Stimulated activated naive CD4-positive, alpha-beta T cell treated with Interleukin-2 at 50 U/mL for 16 hours (primary cell): ENCODE data around the gene FKRP.

Experiments
- DNase-seq: peaks from one replicate; lab custom pipeline; 2025; lab: John Stamatoyannopoulos, UW

The FKRP gene

DNA sequence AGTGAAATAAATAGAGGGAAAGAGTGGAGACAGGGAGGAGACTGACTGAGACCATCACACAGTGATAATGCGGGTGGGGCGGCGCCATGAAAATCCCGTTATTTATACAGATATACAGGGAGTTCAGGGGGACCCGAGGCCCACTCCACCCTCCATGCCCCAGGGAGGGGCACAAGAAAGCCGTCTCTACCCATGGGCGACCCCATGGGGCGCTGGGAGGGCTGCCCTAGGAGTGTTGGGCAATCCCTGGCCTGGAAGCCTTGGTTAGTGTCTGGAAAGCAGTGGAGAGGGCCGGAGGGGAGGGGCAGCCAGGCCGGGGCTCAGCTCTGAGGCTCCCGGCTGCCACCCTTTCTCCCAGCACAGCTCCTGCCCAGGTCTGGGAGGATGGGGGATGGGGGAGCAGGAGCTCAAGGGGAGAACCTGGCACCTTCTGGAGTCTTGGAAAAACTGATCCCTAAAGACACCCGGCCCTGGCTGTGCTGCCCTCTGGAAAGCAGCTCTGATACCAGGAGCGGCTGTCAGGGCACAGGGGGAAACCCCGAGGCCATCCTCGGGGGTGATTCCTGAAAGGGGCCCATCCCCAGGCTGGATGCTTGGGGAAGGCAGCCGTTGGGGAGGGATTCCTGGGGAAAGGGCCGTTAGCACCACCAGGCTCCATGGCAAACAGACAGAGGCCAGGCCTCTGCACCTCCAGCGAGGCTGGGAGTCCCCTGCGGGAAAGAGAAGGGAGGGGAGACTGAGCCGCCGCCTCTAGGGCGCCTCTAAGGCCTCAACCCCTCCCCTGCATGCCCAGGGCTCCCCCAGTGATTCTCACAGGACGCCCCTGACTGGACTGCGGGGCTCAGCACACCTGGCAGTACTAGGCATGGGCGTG, 26.0 kb upstream of the FKRP start:
- no peak for DNase-seq

DNA sequence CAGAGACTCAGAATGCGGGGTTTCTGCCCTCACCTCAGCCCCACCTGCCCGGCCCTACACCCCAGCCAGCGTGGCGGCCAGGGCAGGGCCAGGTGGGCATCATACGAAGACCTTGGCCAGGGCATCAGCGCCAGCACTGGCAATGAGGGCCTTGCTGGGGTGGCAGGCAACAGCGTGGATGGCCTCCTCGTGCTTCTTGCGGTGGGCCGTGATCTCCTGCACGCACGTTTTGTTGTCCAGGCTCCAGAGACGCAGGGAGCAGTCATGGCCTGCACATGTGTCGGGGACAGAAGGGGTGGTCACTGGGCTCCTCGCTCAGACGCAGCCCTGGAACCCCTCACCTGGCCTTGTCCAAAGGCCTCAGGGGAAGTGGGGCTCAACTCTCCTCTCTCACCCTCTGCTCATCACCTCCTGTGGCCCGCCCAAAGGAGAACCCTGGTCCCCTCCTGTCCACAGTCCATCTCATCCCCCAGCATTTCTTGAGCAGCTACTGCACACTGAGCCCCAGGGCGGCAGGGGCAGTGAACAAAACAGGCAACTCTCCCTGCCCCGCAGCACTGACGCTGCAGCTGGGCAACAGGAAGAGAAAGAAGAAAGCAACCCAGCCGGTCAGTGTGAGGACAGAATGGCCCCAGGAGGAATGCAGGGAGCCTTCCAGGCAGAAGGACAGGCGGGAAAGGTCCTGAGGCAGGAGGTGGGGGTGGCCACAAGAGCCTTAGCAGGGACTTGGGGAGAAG, 25.2 kb upstream of the FKRP start:
- no peak for DNase-seq

DNA sequence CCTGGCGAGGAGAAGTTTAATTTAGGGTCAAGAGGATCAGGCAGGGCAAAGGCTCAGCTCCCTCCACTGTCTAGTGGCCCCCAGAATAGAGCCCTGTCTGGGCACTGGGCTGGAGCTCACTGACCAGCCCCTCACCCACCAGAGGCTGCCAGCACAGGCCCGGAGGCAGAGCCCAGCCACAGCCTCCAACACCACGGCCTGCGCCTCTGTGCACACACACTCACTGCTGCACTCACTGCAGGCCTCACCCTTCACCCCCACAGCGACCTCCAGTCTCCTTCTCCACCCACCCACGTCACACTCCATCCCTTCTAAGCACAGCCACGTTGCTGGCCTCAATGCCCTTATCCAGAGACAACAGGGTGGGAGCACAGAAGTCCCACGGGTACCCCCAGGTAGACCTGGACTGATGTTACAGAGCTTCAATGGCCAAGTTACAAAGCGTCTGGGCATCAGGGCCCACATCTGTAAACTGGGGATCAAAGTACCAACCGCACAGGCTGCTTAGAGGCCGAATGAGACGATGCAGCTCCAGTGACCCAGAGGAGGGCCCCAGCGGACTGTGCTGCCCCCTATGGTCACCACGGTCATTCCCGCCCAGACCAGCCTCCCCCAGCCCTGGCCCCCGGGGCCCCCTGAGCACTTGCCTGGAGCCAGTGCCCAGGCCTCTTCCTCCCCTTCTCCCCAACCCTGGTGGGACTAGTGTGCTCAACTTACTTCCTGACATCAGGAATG, 24.4 kb upstream of the FKRP start:
- no peak for DNase-seq

DNA sequence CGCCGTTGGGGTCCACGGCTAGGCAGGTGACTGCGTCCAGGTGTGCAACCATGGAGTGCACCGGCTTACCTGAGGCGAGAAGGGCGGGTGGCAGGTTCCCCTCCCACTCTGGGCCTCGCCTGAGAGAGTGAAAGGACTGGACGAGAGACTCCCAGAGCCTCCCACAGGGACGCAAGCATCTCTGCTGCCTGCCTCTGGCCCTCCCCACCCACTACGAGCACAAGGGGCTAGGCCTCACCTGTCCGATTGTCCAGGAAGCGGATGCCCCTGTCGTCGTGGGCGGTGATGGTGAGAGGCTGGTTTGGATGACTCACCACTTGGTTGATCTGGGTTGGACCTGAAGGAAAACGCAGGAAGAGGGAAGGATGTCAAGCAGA, 23.9 kb upstream of the FKRP start:
- no peak for DNase-seq

DNA sequence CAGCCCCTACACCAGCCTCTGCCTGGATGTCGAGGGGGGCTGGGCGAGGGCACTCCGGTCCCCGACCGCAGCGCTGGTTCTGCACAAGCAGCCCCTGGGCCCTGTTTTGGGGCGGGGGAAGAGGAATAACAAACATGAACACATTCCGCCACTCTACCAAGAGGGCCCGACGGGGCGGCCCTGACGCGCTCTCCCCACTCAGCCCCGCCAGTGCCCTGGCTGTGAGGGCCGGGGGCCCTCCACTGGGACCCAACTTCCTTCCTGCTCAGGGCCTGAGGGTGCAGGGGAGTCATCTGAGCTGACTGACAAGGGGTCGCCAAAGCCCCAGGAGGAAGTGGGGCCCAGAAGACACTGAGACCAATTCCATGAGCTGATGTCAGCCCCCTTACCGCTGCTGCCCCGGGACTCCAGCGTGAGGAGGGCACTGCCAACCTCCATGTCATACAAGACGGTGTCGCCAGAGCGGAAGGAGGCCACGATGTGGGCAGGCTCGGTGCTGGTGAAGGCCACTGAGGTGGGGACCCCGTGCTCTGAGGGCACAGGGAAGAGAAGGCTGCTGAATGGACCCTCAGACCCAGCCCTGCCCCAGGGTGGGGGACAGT, 23.3 kb upstream of the FKRP start:
- DNase-seq, result no peak

DNA sequence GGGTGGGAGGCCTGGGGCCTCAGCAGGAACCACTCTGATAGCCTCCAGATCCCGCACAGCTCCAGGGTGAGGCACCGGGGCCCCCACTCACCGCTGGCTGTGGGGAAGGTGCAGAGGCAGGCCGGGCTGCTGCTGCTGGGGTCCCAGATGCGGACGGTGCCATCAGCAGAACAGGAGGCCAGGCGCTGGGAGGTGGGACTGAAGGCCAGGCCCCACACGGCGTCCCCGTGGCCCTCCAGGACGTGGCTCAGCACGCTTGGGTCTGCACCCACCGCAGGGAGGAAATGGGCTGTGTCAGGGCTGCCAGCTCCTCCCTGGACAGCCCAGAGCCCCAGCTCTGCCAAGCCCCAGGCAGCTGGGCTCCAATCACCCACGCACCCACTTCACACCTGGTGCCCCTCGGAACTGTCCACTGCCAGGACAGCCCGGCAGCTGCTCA, 22.8 kb upstream of the FKRP start:
- DNase-seq, result no peak

DNA sequence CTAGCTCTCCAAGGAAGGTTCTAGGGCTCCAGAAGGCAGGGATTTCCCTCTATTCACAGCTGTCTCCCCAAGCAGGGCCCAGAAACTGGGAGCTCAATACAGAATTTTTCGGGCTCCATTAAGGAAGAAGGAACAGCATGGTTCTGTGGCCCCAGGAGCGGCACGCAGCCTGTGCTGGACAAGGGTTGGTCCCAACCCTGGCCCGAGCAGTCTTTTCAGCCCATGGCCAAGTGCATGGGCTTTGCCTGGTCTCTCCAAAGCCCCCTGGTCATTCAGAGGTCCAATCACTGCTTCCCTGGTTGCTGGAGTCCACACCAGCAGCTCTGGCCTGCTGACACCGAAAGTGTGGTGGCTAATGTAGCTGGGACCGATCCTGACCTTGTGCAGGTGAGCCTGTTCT, 22.4 kb upstream of the FKRP start:
- DNase-seq, result no peak

DNA sequence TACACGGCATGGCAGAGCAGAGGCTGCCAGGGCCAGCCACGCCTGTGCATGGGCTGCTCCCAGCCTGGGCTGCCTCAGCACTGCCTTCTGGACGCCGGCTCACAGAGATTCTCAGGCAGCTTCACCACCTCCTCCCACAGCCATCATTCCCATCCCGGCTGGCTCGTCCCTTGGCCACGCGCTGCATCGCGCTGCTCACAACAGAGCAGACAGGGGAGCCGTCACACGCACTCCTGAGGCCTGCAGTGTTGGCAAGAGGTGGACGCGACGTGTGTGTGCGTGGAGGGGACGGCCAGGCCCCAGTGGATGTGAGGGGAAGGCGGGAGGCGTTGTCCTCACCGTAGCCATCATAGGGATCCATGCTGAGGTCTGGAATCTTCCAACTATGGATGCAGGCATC, 21.4 kb upstream of the FKRP start:
- no peak for DNase-seq

DNA sequence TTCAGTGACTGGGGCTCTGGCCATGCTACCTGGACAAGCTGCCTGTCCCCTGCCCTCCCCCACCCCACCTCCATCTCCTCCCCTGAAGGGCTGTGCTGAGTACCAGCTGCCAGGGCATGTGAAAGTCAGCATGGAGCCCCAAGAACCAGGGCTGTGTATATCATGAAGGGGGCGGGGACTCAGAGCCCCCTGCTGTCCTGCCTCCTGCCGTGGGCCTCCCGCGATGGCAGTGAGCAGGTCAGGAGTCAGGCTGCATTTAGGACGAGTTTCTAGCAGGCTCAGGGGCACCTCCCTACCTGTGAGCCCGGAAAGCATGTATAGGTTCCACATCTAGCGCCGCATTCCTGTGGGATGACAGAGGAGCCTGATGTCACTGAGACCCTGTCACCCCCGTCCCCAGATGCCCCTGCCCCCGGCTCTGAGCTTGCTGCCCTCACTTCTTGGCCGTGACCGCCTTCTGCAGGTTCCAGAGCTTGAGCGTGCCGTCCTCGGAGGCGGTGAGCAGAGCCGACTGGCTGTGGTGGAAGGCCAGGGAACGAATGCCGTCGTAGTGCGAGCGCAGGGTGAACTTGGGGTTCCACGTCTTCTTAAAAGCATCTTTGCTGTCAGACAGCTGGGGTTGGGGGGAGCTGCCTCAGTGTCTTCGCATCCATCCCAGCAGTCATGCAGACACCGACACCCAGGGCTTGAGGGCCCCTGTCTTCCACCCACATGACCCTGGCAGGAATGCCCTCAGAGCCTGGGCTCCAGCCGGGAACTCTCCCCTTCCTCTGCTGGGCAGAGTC, 20.6 kb upstream of the FKRP start:
- no peak for DNase-seq

DNA sequence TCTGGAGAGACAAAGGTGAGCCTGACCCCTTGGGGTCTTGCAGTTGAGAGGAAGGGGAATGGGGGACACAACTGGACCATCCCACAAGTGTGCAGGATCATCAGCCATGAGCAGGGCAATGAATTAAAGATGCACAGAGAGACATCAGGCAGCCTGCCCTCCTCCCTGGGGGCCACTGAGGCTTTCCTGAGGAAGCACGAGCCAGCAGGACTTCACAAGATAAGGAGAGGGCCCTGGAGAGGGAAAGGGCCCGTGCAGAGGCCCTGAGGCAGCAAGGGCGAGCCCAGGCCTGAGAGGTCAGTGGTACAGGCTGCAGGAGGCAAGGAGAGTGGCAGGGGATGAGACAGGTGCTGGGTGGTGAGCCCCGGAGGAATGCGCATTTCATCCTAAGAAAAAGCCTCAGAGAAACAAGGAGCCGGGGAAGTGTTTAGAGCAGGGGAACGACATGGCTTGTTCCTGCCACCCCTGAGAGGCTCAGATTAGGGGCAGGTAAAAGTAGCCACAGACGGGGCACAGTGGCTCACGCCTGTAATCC, 19.9 kb upstream of the FKRP start:
- no peak for DNase-seq

DNA sequence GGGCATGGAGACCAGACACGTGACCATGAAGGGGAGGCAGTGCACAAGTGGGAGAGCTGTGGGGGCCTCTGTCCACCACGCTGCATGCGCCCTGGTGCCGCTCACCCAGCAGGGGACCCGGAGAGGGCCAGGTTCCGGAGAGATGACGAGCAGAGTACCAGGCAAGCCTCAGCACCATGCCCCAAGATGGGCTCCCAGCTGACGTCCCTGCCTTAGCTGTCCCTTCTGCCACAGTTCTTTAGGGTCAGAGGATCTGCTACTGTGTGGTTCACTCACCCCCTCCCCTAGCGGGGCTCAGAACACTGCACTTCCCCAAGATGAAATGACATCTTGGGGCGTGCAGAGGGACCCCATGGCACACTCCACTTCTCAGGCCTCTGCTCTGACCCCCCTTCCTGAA, 19.3 kb upstream of the FKRP start:
- DNase-seq, result no peak

DNA sequence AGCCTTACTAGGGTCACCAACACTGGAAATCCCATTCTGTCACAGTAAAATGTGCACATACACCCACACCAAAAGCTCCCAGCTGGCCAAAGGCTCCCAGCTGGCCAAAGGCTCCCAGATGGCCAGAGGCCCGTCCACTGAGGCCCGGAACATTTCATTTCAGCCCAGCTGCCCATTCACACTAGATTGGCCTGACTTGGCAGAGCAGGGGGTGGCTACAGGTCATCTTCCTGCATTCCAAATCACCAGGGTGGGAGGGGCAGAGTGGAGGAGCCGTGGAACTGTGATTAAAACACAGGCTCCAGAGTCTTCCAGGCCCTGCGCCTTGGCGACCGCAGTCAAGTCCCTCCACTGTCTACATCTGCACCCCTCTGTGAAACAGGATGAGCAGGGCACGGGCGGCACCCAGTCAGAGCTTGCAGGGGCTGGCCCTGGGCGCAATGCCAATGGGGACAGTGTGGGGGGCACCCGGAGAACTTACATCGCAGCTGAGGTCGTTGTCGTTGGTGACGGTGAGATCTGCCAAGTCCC, 18.8 kb upstream of the FKRP start:
- no peak for DNase-seq

DNA sequence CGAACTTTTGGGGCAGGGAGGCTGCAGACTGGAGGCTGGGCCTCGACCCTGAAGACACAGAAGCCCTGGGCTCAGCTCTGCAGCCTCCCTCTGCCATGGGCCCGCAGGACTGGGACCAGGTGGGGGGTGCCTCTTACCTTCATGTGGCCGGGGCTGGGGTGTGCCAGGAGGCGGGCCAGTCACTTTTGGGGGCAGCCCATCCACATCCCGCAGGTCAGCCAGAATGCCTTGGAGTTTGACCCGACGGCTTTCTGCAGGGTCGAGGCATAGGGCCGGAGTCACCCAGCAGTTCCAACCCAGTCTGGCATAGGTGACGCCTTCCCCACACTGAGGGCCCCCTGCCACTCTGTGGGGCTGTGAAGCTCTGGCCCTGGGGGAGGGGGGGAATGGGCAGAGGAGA, 18.1 kb upstream of the FKRP start:
- DNase-seq, result no peak

DNA sequence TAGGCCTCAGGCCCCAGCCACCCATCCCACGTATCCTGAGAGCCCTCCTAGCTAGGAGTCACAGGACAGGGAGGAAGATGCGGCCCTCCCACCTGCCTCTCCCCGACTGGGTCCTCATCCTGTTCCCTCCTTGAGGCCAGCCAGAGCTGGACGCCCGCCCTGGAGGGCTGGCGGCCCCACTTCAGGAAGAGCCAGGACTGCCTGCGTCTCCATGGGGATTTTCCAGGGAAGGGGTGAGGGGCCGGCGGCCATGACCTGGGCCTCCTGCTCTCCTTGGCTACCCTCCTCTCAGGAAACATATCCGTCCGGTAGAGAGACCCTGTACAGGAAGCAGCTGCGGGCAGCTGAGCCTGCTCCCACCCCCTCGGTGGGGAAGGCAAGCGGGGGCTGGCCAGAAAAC, 17.6 kb upstream of the FKRP start:
- DNase-seq, result no peak

DNA sequence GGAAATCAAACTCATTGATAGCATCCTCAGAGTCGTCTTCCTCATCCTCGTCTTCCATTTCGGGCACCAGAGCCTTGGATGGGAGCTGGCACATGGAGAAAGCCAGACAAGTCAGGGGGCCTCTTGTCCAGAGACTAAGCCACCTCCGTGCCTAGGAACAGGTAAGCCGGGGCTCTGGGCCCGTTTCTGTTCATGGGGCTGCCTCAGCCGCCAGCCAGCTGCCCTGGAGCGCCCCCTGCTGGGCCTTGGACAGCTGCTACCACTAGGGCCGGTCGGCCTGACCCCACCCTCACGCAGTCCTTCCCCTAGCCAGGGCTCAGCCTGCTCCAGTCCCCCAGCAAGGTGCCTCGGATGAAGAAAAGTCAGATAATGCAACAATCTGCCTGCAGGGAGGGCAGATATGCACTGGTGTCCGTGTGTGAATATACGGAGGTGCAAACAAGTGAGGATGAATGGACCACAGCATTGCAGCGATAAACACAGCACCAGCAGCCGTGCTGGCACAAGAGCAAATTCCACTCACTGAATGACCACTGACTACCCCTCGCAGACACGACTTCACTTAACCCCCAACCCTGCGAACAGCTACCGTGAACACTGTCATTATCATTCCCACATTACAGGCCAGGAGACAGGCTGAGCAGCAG, 17.0 kb upstream of the FKRP start:
- peak; percentile 69 for DNase-seq

DNA sequence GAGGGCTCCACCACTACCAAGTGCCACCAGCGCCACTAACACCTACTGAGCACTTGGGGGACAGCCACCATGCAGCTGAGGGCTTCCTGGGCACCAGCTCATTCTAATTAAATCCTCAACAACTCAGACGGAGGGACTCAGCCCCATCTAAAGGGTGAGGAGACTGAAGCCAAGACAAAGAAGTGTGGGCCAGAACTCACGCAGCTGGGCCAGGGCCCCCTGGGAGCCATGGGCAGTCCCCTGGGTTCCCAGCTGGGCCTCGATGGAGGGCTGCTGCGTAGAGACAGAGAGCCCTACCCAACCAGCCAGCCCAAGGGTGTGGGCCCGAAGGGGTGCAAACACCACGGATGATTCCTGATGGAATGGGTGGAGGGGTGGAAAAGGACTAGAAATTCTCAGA, 16.2 kb upstream of the FKRP start:
- DNase-seq, result no peak

DNA sequence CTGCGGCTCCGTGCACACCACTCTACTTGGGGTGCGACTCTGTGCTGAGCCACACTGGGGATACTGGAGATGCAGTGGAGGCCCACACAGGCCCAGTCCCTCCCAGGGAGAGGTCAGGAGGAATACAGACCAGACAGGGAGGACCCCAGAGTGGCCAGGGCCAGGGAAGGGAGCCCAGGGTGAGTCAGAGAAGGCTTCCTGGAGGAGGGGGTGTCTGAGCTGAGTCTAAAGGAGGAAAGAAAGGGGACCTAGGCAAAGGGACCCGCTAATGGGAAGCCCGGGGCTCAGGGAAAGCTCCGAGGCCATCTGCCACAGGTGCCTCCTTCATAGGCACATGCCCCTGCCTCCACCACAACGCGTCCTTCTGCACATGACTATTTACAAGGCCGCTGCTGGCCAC, 15.7 kb upstream of the FKRP start:
- no peak for DNase-seq

DNA sequence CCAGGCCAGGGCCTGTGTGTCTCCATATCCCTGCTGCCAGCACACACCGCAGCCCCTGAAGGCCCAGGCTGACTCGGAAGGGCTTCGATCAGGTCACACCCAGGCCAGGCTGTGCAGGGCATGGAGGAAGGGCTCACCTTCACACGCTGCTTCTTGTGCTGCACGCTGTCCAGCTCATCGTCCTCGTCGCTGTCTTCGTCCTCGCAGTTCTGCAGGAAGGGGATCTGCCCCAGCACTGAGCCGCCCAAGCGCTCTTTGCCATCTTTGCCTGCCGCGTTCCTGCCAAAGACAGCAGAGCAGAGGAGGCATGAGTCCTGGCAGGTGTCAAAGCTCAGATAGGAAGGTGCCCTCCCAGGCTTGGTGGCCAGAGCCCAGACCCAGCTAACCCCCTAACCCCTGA, 15.3 kb upstream of the FKRP start:
- DNase-seq, result no peak

DNA sequence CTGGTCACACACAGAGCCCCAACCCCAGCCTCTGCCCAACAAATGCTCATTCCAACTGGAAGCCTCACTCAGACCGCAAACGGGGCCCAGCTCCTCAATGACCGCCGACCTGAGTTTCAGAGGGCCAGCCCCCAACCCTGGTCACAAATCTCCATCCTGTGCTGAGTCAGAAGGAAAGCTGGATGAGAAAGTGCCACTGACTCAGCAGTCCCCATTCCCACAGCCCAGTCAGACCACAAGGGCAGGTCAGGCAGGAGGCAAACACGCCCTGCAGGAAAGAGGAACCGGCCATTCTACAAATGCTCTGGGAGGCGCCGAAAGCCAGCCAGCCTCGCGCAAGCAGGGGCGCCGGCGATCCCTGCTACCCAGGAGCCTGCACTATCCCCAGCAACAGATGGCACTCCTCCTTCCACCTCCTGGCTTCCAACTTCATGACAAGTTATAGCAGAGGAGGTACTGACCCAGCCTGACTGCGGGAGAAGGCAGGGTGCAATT, 14.8 kb upstream of the FKRP start:
- no peak for DNase-seq

DNA sequence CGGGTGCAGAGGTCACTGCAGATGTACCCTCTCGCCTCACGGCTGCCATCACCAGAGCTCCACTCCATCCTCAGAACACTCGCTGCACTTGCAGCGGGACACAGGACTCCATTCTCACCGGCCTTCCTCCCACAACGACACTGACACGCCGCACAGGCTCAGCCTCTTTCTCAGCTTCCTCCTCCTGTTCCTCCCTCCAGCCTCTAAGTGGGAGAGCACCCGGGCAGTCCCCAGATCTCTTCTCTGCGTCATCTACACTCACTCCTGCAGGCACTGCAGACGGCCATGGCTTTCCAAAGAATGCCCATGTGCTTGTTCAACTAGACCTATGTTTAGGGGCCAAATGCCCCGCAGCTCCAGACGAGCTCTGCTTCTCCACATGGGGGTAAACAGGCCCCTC, 14.3 kb upstream of the FKRP start:
- DNase-seq, result no peak
